Hematopoietic multipotent progenitor cell (in vitro differentiated cells): ENCODE results near the gene CRYGC. TPM values are rescaled to one million over a fixed set of nuclear protein-coding genes. Genes with fewer than 3 reads are reported as not detected.

Experiments
- DNase-seq, 3 donors: peaks; one replicate each; pipeline ENCODE4 v3.0.0-alpha.2; 2011 to 2015; ENCODE audit warnings: low read depth in 2 of 3, low spot score in 2 of 3
- total RNA-seq: library from RNA; depleted of rRNA; stranded (reverse); fragments of >200 nt; gene quantifications from one replicate; pipeline ENCODE4 v1.2.3, GENCODE V29; 2012

The CRYGC gene
- total RNA-seq, result not detected

- DNase-seq, result no peak
Observed at GRCh38 chr2:208129744-208130711, at the start of gene CRYGC. CRYGC (minus strand) TSS chr2:208129828; CDS start chr2:208129792, 36 bp downstream.

- DNase-seq, result no peak
Observed at GRCh38 chr2:208179028-208179609, 49.5 kb upstream of the CRYGC start.

- no peak for DNase-seq
Observed at GRCh38 chr2:208175840-208176153, 46.2 kb upstream of the CRYGC start.

GRCh38 chr2:208175069-208175839 is 45.6 kb upstream of the CRYGC start:
- peak; percentile 9 to 81 (median 79) for DNase-seq

- no peak for DNase-seq
Observed at GRCh38 chr2:208174144-208174543, 44.5 kb upstream of the CRYGC start.

GRCh38 chr2:208172125-208172524 is 42.5 kb upstream of the CRYGC start:
- DNase-seq, result peak in 2 of 3 donors; percentile 17 to 35

- no peak for DNase-seq
Observed at GRCh38 chr2:208164951-208165755, 35.5 kb upstream of the CRYGC start.

- no peak for DNase-seq
Observed at GRCh38 chr2:208163489-208163888, 33.9 kb upstream of the CRYGC start, which contains the start of gene CRYGA. CRYGA (minus strand) TSS chr2:208163589; CDS start chr2:208163556, 33 bp downstream.

- no peak for DNase-seq
Observed at GRCh38 chr2:208156439-208156838, 26.8 kb upstream of the CRYGC start.

GRCh38 chr2:208153156-208153555 is 23.5 kb upstream of the CRYGC start:
- no peak for DNase-seq

GRCh38 chr2:208150956-208151355 is 21.3 kb upstream of the CRYGC start:
- no peak for DNase-seq

GRCh38 chr2:208150094-208150493 is 20.5 kb upstream of the CRYGC start:
- DNase-seq, result no peak

GRCh38 chr2:208148803-208149202 is 19.2 kb upstream of the CRYGC start:
- DNase-seq, result no peak

- no peak for DNase-seq
Observed at GRCh38 chr2:208147759-208148158, 18.1 kb upstream of the CRYGC start.

- DNase-seq, result no peak
Observed at GRCh38 chr2:208147008-208147407, 17.4 kb upstream of the CRYGC start.

- DNase-seq, result no peak
Observed at GRCh38 chr2:208146006-208146405, 16.4 kb upstream of the CRYGC start, which contains the start of gene CRYGB. CRYGB (minus strand) TSS chr2:208146158; CDS start chr2:208146120, 38 bp downstream.

GRCh38 chr2:208142925-208143799 is 13.5 kb upstream of the CRYGC start:
- DNase-seq, result no peak

- no peak for DNase-seq
Observed at GRCh38 chr2:208142240-208142924, 12.8 kb upstream of the CRYGC start.

GRCh38 chr2:208139447-208139846 is 9.8 kb upstream of the CRYGC start:
- DNase-seq, result no peak
